Stimulated activated CD4-positive, alpha-beta T cell treated with anti-CD3 and anti-CD28 coated beads, Interleukin-2, amount 100 ng/mL, for 48 hours (primary cell): ENCODE data around the gene PLAC8L1.

Experiments
- DNase-seq, 2 donors: peaks; one replicate each; pipeline ENCODE4 v3.0.0-alpha.2; 2020

PLAC8L1 gene

DNA sequence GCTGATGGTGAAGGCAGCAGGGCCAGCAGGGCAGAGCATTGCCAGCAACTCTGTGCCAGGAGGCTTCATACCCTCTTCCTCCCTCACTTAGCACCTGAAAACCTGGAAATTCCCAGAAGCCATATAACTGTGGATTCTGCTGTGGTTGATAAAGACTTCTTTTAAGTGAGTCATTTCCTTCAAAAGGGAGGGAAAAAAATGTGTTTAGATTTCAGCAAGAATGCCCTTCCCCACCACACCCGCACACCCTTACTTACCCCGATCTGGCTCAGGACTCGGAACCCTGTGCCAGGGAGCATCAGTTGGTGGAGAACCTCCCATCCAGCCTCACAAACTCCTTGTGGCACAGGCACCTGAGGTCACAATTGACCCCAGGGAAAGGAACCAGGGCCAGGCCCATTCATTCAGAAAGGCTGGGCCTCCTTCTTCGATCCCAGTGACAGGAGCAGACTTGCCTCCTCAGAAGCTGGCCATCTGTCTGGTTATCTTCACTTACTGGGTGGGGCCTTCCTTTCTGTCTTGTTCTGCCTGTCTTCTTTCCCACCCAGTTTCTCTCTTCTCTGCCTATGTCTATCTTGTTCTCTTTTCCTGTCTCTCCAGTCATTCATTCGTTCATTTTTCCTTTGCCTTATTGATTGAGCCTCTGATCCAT lies 62.6 kb downstream of the PLAC8L1 start:
- DNase-seq, result no peak

DNA sequence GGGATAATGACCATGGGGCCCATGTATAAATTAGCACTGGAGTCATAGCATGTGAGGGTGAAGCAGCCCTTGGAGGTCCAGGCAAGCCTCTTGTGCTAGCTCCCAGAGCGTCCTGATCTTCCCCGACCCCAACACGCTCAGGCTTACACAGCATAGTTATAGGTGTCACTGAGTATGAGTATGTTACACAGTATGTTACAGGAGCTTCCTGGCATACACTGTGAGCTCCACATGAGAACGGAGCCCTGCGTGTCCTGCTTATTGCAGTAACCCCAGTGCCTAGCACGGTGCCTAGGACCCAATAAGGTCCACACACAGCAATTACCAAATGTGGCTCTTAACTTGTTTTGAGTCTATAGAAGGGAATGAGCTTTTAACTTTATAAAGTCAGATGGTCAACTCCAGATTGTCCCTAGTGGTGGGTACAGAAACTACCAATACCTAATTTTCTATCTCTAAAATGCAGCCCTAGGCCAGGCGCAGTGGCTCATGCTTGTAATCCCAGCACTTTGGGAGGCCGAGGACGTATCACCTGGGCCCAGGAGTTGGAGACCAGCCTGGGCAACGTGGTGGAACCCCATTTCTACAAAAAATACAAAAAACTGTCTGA lies 64.1 kb downstream of the PLAC8L1 start:
- no peak for DNase-seq

DNA sequence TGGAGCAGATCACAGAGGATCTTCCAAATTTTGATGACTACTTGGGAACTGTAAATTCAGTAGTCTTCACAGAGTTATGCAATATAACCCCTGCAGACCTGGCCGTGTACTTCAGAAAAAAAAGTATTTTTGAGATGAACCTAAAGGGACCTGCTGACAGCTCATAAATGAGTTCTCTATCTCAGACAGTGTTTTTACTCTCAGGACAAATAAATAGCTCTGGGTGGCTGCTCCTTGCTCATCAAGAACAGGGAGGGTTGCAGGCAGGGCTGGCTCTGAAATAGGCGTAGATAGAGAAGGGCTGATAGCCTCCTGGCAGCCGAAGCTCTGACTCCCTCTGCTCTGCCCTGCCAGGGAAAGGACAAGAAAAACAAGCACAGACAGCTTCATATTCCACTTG lies 64.8 kb downstream of the PLAC8L1 start:
- DNase-seq, result no peak

DNA sequence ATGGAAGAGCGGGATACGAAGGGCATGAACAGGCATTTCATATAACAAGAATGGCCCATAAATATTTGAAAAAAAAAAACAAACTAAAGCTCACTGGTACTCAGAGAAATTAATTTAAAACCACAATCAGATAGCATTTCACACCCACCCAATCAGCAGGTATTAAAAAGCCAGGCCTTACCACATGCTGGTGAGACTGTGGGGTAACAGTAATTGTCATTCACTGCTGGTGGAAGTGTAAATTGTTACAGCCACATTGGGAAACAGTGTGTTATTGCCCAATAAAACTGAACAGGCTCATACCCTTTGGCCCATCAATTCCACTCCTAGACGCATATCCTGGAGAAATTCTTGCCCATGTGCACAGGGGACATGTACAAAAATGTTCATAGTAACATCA lies 66.0 kb downstream of the PLAC8L1 start:
- DNase-seq, result no peak

DNA sequence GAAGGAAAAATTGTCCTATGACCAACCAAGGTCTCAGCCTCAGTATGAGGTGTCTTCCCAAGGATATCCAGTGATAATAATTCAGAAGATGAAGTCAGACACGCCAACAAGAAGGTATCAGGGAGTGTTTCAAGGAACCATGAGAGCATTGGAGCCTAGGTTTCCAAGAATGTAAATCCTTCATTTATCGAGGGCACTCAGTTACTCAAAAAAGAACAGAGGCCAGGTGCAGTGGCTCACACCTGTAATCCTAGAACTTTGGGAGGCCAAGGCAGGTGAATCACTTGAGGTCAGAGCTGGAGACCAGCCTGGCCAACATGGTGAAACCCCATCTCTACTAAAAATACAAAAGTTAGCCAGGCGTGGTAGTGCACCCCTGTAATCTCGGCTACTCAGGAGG lies 70.8 kb downstream of the PLAC8L1 start:
- no peak for DNase-seq
